Measurements from ENCODE around the gene ADCY6.

ADCY6 gene

GRCh38 chr12:48815126-48816110 is 26.5 kb upstream of the ADCY6 start:
- peak; percentile 29 to 57 for DNase-seq

GRCh38 chr12:48814262-48815125 is 25.6 kb upstream of the ADCY6 start:
- peak; percentile 63 to 89 for DNase-seq

GRCh38 chr12:48813465-48814261 is 24.8 kb upstream of the ADCY6 start:
- no peak for DNase-seq

GRCh38 chr12:48812389-48812788 is 23.5 kb upstream of the ADCY6 start:
- DNase-seq, result no peak

GRCh38 chr12:48811437-48812090 is 22.7 kb upstream of the ADCY6 start:
- DNase-seq, result no peak

- DNase-seq, result no peak
These were observed 22.1 kb upstream of the ADCY6 start for GRCh38 chr12:48810903-48811431.

GRCh38 chr12:48807981-48808380 is 19.1 kb upstream of the ADCY6 start:
- DNase-seq, result peak; percentile 24 to 51

GRCh38 chr12:48803675-48804074 is 14.8 kb upstream of the ADCY6 start:
- DNase-seq, result peak; percentile 44 to 76

- DNase-seq, result no peak
These were observed 12.1 kb upstream of the ADCY6 start for GRCh38 chr12:48800971-48801370.

- no peak for DNase-seq
These were observed 11.6 kb upstream of the ADCY6 start for GRCh38 chr12:48800457-48800856.

GRCh38 chr12:48796976-48797375 is 8.1 kb upstream of the ADCY6 start:
- no peak for DNase-seq

- peak; percentile 29 to 88 for DNase-seq
These were observed 6.9 kb upstream of the ADCY6 start for GRCh38 chr12:48795550-48796455.

- DNase-seq, result no peak
These were observed 6.0 kb upstream of the ADCY6 start for GRCh38 chr12:48794870-48795269.

GRCh38 chr12:48793696-48794095 is 4.8 kb upstream of the ADCY6 start:
- DNase-seq, result no peak

GRCh38 chr12:48789858-48790326 is 1.0 kb upstream of the ADCY6 start:
- no peak for DNase-seq

- no peak for DNase-seq
These were observed 400 bp downstream of the ADCY6 start for GRCh38 chr12:48788524-48788853.

- no peak for DNase-seq
These were observed 932 bp downstream of the ADCY6 start for GRCh38 chr12:48787791-48788523.

- DNase-seq, result no peak
These were observed 2.0 kb downstream of the ADCY6 start for GRCh38 chr12:48786591-48787544.

- DNase-seq, result no peak
These were observed 5.5 kb downstream of the ADCY6 start for GRCh38 chr12:48783432-48783831.

All from inflammatory macrophage treated with lipopolysaccharide for 1 hour (primary cell).